ENCODE data around the gene LRCOL1.

The LRCOL1 gene

GRCh38 chr12:132619071-132619385 lies 8.6 kb upstream of the LRCOL1 start:
- in situ Hi-C loops (cut with HindIII; ENCODE audit: low sequenced_read_pairs) = loop anchor here (5.0 kb wide), 1 partner anchor 68 kb away; the partner anchor contains the start of genes POLE and PXMP2
- H3K4me3 ChIP-seq (ENCODE audit: low read depth, low read length) = no peak overlapping the region
- no peak for DNase-seq (ENCODE audit: low read depth)
- no peak for TF ChIP-seq CTCF (IDR thresholded peaks at IDR 0.05; ENCODE audit: low read depth, low read length, missing control alignments)

DNA sequence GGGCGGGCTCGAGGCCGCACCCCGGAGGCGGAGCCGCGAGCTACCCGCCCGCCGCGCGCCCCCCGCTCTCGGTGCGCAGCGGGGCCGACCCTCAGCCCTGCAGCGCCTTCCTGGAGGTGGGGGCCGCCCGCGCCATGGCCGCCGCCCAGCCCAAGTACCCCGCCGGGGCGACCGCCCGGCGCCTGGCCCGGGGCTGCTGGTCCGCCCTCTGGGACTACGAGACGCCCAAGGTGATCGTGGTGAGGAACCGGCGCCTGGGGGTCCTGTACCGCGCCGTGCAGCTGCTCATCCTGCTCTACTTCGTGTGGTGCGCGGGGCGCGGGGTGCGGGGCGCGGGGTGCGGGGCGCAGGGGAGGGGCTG lies 8.3 kb upstream of the LRCOL1 start, which contains the start of gene P2RX2:
TSS of gene P2RX2 (plus strand) at position 94 of the 361 bp plus-strand sequence. CDS start at position 135, 41 bp downstream.
- in situ Hi-C loops (cut with HindIII; ENCODE audit: low sequenced_read_pairs) = loop anchor here (5.0 kb wide), 1 partner anchor 69 kb away; the partner anchor contains the start of genes POLE and PXMP2
- TF ChIP-seq CTCF (IDR thresholded peaks at IDR 0.05; ENCODE audit: low read depth, low read length, missing control alignments) = no peak
- H3K4me3 ChIP-seq (ENCODE audit: low read depth, low read length) = no peak within 1 kb of the TSS
- no peak for DNase-seq (ENCODE audit: low read depth)

GRCh38 chr12:132617822-132618682 lies 7.7 kb upstream of the LRCOL1 start:
- no peak overlapping the region for H3K4me3 ChIP-seq (ENCODE audit: low read depth, low read length)
- TF ChIP-seq CTCF (IDR thresholded peaks at IDR 0.05; ENCODE audit: low read depth, low read length, missing control alignments) = no peak
- no peak for DNase-seq (ENCODE audit: low read depth)
- in situ Hi-C loops (cut with HindIII; ENCODE audit: low sequenced_read_pairs) = loop anchor here (5.0 kb wide), 1 partner anchor 69 kb away; the partner anchor contains the start of genes POLE and PXMP2

- no peak for DNase-seq (ENCODE audit: low read depth)
- in situ Hi-C loops (cut with HindIII; ENCODE audit: low sequenced_read_pairs) = loop anchor here (5.0 kb wide), 1 partner anchor 70 kb away; the partner anchor contains the start of genes POLE and PXMP2
- no peak overlapping the region for H3K4me3 ChIP-seq (ENCODE audit: low read depth, low read length)
- no peak for TF ChIP-seq CTCF (IDR thresholded peaks at IDR 0.05; ENCODE audit: low read depth, low read length, missing control alignments)
Measured at GRCh38 chr12:132617135-132617701, 6.8 kb upstream of the LRCOL1 start.

DNA sequence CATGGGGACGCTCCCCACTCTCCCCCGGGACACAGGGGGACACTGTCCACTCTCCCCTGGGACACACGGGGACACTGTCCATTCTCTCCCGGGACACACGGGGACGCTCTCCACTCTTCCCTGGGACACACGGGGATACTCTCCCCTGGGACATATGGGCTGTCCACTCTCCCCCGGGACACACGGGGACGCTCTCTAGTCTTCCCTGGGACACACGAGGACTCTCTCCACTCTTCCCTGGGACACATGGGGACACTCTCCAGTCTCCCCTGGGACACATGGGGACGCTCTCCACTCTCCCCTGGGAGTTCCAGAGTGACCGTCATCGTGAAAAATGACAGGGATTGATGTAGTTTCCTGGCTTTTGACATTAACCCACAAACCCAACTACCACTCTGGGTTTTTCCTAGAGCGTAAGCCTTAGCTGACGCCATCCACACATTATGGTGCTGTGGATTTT lies 5.2 kb upstream of the LRCOL1 start:
- H3K4me3 ChIP-seq (ENCODE audit: low read depth, low read length) = no peak overlapping the region
- in situ Hi-C loops (cut with HindIII; ENCODE audit: low sequenced_read_pairs) = loop anchor here (5.0 kb wide), 1 partner anchor 72 kb away; the partner anchor contains the start of genes POLE and PXMP2
- TF ChIP-seq CTCF (IDR thresholded peaks at IDR 0.05; ENCODE audit: low read depth, low read length, missing control alignments) = no peak
- DNase-seq (ENCODE audit: low read depth) = no peak

DNA sequence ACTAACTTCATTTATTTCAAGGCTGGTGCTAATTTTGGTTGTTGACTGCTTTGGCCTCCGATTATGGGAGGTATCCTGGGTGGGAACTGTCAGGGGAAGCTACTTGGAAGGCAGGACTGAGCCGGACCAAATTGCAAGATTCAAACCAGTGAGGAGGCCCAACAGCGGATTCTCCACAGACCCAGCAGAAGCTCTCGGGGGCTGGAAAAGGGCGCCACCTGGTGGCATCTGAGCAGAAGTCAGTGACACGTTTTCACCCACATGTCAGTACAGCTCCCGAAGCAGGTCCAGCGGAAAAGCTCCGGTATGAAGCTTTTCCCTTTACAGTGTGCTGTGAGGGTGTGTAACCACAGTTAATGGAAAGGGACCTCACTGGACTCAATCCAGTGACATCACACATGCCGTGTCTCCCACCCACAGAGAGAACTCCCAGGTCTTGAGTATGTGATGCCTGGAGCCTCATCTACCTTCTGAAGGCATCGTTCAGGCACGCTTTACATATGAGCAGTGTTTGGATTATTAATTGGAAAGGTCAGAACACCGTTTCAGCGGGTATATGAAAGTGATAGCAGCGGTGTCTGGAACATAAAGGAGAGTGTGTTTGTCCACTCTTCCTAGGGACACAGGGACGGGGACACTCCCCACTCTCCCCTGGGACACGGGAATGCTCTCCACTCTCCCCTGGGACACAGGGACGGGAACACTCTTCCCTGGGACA lies 4.6 kb upstream of the LRCOL1 start:
- in situ Hi-C loops (cut with HindIII; ENCODE audit: low sequenced_read_pairs) = loop anchor here (5.0 kb wide), 1 partner anchor 72 kb away; the partner anchor contains the start of genes POLE and PXMP2
- TF ChIP-seq CTCF (IDR thresholded peaks at IDR 0.05; ENCODE audit: low read depth, low read length, missing control alignments) = peak; percentile 89
- H3K4me3 ChIP-seq (ENCODE audit: low read depth, low read length) = no peak overlapping the region
- peak; percentile 65 for DNase-seq (ENCODE audit: low read depth)
